ENCODE results near the gene SPRR4. TPM values are rescaled to one million over a fixed set of nuclear protein-coding genes. Genes with fewer than 3 reads are reported as not detected.

Gene SPRR4
- polyA plus RNA-seq, 1 donor (not counting 4 experiments of a cell fraction or from before 2014, with no cell fraction given) = 1.9 TPM

DNA sequence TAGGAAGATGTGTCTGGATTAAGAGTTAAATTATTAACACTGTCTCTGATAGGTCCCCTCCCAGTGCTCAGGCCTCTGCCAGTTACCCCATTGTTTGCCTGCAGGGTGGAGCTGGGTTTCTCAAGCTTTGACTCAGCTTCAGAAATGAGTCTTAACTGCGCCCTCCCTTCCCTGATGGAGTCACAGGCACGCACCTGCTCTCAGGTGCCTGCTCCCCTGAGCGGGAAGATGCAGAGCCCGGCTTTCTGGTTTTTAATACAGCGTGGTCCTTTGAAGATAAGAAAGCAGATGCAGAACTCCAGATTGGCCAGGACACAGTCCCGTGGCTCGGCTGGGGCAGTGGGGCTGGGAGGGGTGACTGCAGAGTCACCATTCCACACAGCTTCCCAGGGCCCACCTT lies 3.2 kb upstream of the SPRR4 start:
- H3K9me1 ChIP-seq (ENCODE audit: control insufficient read depth, extremely low read depth, insufficient read depth, low read length) = no peaks in the 10 kb centered on the region
- H2AFZ ChIP-seq (ENCODE audit: control insufficient read depth, low read length) = no peak overlapping the region
- FAIRE-seq (peak; percentile 98), DNase-seq (ENCODE audit: low read depth, low spot score) (no peak)
- TF ChIP-seq EZH2 (IDR thresholded peaks at IDR 0.05; ENCODE audit: low read length) = no peak
- TF ChIP-seq, protein P1, sequence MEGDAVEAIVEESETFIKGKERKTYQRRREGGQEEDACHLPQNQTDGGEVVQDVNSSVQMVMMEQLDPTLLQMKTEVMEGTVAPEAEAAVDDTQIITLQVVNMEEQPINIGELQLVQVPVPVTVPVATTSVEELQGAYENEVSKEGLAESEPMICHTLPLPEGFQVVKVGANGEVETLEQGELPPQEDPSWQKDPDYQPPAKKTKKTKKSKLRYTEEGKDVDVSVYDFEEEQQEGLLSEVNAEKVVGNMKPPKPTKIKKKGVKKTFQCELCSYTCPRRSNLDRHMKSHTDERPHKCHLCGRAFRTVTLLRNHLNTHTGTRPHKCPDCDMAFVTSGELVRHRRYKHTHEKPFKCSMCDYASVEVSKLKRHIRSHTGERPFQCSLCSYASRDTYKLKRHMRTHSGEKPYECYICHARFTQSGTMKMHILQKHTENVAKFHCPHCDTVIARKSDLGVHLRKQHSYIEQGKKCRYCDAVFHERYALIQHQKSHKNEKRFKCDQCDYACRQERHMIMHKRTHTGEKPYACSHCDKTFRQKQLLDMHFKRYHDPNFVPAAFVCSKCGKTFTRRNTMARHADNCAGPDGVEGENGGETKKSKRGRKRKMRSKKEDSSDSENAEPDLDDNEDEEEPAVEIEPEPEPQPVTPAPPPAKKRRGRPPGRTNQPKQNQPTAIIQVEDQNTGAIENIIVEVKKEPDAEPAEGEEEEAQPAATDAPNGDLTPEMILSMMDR (optimal IDR thresholded peaks at IDR 0.05 in 1 of 3, IDR thresholded peaks at IDR 0.05 in 1 of 3, conservative IDR thresholded peaks at IDR 0.05 in 1 of 3; ENCODE audit: extremely low read depth in 1 of 3, insufficient read depth in 2 of 3, low read length in 3 of 3) = peak in 1 of 3 experiments; percentile 3
- H3K4me2 ChIP-seq (ENCODE audit: control insufficient read depth, extremely low read depth, insufficient read depth, low read depth, low read length) = no peak overlapping the region
- H3K36me3 ChIP-seq (ENCODE audit: control insufficient read depth in 2 of 2, extremely low read depth in 1 of 2, insufficient read depth in 2 of 2, low read length in 2 of 2) = no peaks in the 10 kb centered on the region
- H3K79me2 ChIP-seq (ENCODE audit: control insufficient read depth, insufficient read depth, low read length) = no peaks in the 10 kb centered on the region
- peak overlapping the region; percentile 32 for H3K27ac ChIP-seq (ENCODE audit: control insufficient read depth, insufficient read depth, low read length)
- H3K4me1 ChIP-seq (ENCODE audit: control insufficient read depth, extremely low read depth, insufficient read depth, low read length) = peaks cover 18% of the 10 kb centered on the region
- H4K20me1 ChIP-seq (ENCODE audit: control insufficient read depth, extremely low read depth, insufficient read depth, low read length) = no peaks in the 10 kb centered on the region
- H3K27me3 ChIP-seq (ENCODE audit: control insufficient read depth, extremely low read depth, insufficient read depth, low read length) = no peaks in the 10 kb centered on the region
- H3K9me3 ChIP-seq (ENCODE audit: control insufficient read depth, low read depth, low read length) = no peaks in the 10 kb centered on the region
- H3K4me3 ChIP-seq (ENCODE audit: control insufficient read depth in 2 of 3, extremely low read depth in 1 of 3, insufficient read depth in 2 of 3, low read depth in 1 of 3, low read length in 3 of 3) = no peak overlapping the region
- no peak overlapping the region for H3K9ac ChIP-seq (ENCODE audit: control insufficient read depth, extremely low read depth, insufficient read depth, low read length)
- dilution Hi-C loops (cut with MboI; ENCODE audit: extremely low pct_ligation_motif_present, low sequenced_read_pairs) = no loop called here

DNA sequence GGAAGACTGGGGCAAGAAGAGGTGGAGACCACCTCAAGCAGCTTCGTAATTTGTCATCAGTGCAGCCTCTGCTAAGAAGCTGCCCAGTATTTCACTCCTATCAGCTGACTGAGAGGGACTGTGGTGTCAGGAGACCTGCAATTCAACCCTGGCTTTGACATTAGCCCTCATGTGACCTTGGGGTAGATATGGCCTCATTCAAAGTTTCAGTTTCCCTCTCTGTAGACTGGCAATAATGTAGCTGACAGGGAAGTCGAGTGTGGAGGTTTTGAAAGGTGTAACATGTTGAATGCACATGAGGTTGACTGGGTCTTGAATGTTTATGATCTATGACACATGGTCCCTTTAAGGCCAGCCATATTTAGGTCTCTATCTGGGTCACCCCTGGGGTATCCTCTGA lies 2.2 kb upstream of the SPRR4 start:
- no peak overlapping the region for H2AFZ ChIP-seq (ENCODE audit: control insufficient read depth, low read length)
- H3K4me2 ChIP-seq (ENCODE audit: control insufficient read depth, extremely low read depth, insufficient read depth, low read depth, low read length) = no peak overlapping the region
- no peaks in the 10 kb centered on the region for H3K9me3 ChIP-seq (ENCODE audit: control insufficient read depth, low read depth, low read length)
- DNase-seq (ENCODE audit: low read depth, low spot score) (no peak), FAIRE-seq (no peak)
- dilution Hi-C loops (cut with MboI; ENCODE audit: extremely low pct_ligation_motif_present, low sequenced_read_pairs) = no loop called here
- no peak overlapping the region for H3K4me3 ChIP-seq (ENCODE audit: control insufficient read depth in 2 of 3, extremely low read depth in 1 of 3, insufficient read depth in 2 of 3, low read depth in 1 of 3, low read length in 3 of 3)
- peaks cover 27% of the 10 kb centered on the region for H3K4me1 ChIP-seq (ENCODE audit: control insufficient read depth, extremely low read depth, insufficient read depth, low read length)
- H3K27ac ChIP-seq (ENCODE audit: control insufficient read depth, insufficient read depth, low read length) = no peak overlapping the region
- no peaks in the 10 kb centered on the region for H3K27me3 ChIP-seq (ENCODE audit: control insufficient read depth, extremely low read depth, insufficient read depth, low read length)
- H3K36me3 ChIP-seq (ENCODE audit: control insufficient read depth in 2 of 2, extremely low read depth in 1 of 2, insufficient read depth in 2 of 2, low read length in 2 of 2) = no peaks in the 10 kb centered on the region
- no peaks in the 10 kb centered on the region for H4K20me1 ChIP-seq (ENCODE audit: control insufficient read depth, extremely low read depth, insufficient read depth, low read length)
- no peak overlapping the region for H3K9ac ChIP-seq (ENCODE audit: control insufficient read depth, extremely low read depth, insufficient read depth, low read length)
- H3K79me2 ChIP-seq (ENCODE audit: control insufficient read depth, insufficient read depth, low read length) = no peaks in the 10 kb centered on the region
- no peaks in the 10 kb centered on the region for H3K9me1 ChIP-seq (ENCODE audit: control insufficient read depth, extremely low read depth, insufficient read depth, low read length)
- TF ChIP-seq, protein P1 (optimal IDR thresholded peaks at IDR 0.05 in 1 of 3, IDR thresholded peaks at IDR 0.05 in 1 of 3, conservative IDR thresholded peaks at IDR 0.05 in 1 of 3; ENCODE audit: extremely low read depth in 1 of 3, insufficient read depth in 2 of 3, low read length in 3 of 3) = no peak
- no peak for TF ChIP-seq EZH2 (IDR thresholded peaks at IDR 0.05; ENCODE audit: low read length)
